Activated CD4-positive, alpha-beta T cell treated with anti-CD3 and anti-CD28 coated beads, Interleukin-2, Interleukin-6, amounts not matched to agents 100 ng/mL and 50 ng/mL, durations not matched to agents 16 hours and 8 hours (primary cell): ENCODE measurements around the gene FYB2.
A peak's percentile ranks its signal among the peaks of the same experiment; 100 is the strongest.

Source experiments
- DNase-seq: peaks from one replicate; pipeline ENCODE4 v3.0.0-alpha.2; 2020

Gene FYB2

DNA sequence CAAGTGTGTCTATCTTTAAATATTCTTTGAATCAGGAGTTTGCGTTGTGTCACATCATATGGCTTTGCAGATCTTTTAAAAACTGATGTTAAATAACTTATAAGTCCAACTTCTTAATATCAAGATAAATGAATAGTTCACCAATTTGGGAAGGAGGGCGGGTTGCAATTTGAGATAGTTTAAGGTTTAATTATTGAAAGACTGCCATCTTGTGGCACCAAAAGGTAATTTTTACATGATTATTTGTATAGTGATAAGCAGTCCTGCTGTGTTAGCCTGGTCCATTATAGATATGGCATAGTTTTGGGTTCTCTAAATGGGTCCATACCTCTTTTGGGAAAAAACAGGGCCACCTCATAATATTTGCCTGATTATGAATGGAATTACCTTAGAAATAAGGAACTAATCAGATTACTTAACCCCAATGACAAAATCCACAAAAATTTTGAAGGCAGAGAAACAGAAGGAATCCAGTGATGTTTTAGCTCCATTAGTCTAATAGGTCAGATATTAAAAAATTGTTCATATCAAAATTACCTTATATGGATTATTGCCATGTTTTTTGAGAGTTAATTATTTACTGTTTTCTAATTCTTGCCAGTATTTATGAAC lies 109.8 kb downstream of the FYB2 start:
- DNase-seq = peak; percentile 43

DNA sequence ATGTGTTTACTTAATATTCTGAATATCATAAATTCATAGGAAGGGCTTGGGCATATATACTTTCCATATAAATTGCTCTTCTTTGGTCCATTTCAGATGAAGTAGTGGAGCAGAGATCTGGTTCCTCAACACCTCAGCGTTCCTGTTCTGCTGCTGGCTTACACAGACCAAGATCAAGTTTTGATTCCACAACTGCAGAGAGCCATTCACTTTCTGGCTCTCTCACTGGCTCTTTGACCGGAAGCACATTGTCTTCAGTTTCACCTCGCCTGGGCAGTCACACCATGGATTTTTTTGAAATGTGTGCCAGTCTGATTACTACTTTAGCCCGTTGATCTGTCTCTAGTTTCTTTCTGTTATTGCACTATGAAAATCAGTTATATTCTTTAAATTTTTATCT lies 111.8 kb downstream of the FYB2 start:
- DNase-seq = no peak

DNA sequence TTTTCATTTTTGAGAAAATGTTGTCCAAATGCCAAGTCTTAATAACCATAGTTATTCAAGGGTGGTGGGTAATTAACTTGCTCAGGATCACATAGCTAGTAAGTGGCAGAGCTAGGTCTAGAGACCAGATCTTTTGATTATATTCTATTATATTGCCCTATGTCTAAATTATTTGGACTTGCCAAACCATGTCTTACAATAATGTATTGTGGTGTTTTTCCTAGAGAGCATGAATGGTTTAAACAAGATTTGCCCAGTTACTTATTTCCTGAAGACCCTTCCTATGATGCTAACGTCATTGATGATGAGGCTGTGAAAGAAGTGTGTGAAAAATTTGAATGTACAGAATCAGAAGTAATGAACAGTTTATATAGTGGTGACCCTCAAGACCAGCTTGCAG lies 115.5 kb downstream of the FYB2 start:
- no peak for DNase-seq

DNA sequence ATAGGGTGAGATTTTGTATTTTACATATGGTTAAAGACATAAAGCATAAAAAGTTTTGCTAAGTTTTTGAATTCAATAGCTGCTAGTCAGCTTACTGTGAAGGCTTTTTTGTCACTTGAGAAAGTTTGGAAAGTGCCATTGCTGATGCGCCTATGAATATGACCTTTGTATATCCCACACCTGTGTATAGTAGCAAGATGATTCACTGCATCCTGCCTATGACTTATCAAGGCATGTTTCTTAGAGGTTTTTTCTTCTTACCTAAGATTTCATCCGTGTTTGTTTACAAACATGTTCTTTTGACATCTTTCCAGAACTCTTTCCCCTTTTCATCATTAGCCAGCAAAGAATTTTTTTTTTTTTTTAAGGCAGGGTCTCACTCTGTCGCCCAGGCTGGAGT lies 122.5 kb downstream of the FYB2 start:
- no peak for DNase-seq

DNA sequence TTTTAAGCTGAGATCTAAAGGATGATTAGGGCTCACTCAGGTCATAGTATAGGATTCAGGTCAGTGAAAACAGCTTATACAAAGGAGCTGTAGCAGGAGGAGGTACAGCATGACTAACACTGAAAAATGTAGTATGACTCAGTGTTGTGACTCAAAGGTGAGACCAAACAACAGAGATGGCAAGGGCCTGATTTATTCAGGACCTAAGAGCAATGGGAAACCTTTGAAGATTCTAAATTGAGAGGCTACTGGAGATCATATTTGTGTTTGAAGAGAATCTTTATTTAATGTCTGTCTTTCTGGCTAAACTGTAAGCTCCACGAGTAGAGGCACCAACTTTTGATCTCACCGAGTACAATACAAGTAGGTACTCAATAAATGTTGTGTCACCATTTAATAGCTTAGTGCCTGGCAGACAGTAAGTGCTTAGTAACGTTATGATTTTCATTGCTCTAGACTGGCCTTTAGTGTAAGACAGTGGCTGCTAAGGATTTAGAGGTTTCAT lies 130.6 kb downstream of the FYB2 start:
- DNase-seq = peak; percentile 57

DNA sequence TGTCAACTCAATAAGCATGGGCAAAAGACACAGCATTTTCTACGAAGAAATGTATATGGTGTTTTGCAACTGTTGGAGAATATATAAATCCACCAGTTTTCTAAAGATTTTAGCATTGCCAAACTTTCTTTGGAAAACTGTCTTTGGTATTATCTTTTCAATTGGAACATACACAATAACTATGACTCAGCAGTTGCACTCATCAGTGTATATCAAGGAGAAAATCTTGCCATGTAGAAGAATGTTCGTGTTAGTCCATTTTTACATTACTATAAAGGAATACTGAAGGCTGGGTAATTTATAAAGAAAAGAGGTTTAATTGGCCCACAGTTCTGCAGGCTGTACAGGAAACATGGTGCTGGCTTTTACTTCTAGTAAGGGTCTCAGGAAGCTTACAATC lies 133.0 kb downstream of the FYB2 start:
- no peak for DNase-seq

DNA sequence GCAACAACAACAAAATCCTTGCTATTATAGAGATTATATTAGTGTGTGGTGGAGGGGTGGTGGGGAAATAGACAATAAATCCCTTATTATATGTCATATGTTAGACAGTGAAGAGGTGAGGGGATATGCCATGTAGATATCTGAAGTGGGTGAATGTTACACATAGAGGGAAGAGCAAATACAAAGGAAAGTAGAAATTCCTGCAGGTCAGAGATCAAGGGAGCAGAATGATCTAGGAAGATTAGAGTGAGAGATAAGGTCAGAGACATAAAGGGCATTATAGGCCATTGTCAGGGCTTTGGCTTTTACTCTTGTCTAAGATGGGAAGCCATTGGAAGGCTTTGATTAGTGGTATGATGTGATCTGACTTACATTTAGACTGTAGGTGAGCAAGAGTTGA lies 135.6 kb downstream of the FYB2 start:
- no peak for DNase-seq

DNA sequence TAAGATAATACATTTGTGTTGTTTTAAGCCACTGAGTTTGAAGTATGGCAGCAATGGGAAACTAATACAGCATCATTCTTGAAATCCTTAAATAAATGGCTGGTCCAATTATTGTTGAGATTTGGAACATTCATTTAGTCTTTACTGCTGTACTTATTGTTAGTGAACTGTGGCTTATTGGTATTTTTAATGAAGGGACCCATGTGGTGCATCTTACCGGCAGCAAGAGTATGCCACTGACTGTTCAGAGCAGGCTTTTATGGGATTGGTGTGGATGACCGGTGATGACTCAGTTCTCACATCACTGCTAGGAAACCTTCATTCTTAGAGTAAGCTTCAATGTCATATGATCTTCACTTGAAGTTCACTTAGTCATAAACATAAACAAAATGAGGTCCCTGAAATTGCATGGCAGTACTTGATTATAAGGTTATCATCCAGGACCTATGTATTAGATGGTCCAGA lies 142.6 kb downstream of the FYB2 start:
- no peak for DNase-seq

DNA sequence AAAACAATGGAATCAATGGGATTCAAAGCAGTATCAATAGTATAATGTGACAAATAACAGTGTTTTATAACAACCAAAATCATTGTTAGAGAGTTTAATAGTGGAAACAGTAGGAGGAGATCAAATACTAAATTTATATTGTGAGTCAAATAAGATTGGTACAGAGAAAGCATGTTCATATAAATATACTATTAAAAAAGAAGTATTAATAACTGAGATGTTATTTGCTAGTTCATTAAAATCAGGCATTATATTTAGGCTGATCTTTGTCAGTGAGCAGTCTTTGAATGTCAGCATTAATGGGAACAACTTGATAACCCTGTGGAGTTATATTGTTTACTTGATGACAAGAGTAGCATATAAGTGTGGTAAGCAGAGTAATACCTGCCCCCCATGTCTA lies 143.4 kb downstream of the FYB2 start:
- DNase-seq = no peak

DNA sequence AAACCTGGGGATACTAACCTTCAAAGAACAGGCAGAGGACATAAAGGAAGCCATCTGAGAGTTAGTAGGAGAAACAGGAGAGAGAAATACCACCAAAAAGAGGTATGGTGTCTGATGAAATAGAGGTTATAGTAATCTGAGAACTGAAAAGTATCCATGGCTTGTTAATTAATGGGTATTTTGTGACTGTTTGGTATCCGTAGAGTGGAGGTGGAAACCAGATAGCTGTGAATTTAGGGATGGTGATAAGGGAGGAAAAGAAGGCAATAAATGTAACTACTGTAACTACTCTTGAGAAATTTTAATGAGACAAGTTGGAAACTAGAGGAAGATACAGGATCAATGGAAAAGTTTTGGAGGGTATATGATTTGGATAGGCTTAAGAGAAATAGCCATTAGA lies 146.6 kb downstream of the FYB2 start:
- no peak for DNase-seq

DNA sequence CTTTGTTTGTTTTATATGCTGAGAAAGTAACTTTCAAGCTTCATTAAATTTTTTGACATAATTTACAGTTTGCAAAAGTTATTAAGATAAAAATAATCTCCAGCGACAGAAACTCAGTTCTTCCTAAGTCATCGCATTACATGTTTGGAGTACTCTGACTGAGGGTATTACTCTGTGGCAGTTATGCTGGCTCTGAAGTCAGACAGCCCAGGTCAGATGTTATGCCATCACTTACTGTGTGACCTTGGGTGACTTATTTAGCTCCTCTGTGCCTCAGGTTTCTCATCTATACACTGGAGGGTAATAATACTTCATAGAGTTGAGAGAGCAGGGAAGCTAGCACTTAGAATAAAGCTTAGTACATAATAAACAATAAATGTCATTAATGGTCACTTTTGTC lies 147.7 kb downstream of the FYB2 start:
- DNase-seq = no peak

DNA sequence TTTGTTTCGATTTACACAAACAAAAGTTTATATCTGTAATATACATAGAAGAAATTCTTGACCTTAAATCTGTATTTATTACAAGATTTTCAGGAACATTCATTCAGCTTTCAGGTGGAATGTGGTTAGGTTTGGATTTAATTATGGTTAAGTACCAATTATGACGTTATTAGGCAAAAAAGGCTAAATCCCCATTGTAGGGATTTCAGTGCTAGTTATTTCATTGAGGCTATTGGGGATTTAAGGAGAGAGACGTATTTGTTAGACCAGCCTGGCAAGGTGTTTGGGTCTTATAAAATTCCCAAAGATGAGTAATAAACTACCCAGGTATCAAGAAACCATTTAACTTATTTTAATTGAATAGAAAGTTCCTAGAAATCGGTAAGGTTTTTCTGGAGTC lies 148.1 kb downstream of the FYB2 start:
- no peak for DNase-seq

DNA sequence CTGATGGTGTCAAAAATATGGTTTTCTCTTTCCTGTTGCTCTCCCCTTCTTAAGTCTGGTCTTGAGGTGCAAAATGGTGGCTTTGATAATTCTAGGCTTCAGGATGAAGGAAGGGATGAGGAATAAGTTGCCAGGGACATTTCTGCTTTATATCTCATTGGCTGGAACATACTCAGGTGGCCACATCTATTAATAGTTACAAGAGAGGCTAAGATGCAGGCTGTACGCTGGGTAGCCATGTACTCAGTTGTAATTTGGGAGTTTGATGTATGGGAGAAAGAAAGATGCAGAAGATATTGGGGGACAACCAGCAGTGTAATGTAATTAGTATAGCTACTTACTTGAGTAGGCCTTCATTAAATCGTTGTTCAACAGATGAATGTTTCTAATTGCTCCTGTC lies 148.9 kb downstream of the FYB2 start:
- DNase-seq = no peak
